MM.1S (cell line): ENCODE measurements around the gene GAK.

Experiments
- EZH2 ChIP-seq: fragments of 300-600 bp; sonication (generic); optimal IDR thresholded peaks from 2 replicates; pipeline ENCODE3; 2017; ENCODE audit warnings: low read depth, mild to moderate bottlenecking, antibody characterized with exemption, low read length, mixed read lengths
- EZH2phosphoT487 ChIP-seq: fragments of 300-600 bp; sonication (generic); IDR thresholded peaks from 2 replicates; pipeline ENCODE4 v1.6.1; 2018; ENCODE audit warnings: antibody characterized with exemption, low read length
- TF ChIP-seq, protein P1 (sequence below): fragments of 300-600 bp; sonication (generic); IDR thresholded peaks from 2 replicates; pipeline ENCODE4 v1.5.1; 2016; ENCODE audit warnings: antibody characterized with exemption, low read length, mixed read lengths

DNA sequence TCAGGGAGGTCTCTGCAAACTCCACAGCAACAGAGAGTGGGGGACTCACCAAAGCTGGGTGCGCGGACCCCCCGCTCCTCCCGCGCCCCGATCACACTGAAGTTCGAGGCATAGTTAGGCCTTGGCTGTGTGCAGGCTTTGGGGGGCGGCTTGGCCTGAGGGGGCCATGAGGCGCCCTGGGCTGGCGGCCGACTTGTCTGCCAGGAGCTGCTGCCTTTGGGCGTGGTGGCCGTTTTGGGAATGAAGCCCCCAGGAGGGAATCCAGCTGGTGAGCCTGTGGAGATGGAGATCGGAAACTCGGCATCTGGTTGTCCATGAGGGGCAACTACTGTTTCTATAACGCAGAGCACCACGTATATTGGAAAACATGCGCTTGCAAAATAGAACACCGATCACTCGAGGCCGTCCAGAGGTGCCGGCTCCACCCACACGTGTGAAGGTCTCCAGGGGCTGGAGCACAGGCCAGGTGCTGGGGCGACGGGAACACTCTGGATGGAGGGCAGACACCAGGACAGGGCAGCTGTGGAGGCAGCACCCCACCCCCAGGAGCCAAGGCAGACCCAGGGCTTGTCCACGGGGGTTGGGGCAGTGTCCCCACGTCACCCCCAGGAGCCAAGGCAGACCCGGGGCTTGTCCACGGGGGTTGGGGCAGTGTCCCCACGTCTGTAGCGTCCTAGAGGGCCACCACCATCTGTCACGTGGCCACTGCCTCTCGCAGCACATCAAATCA is 80.2 kb downstream of the GAK start:
- TF ChIP-seq, protein P1, sequence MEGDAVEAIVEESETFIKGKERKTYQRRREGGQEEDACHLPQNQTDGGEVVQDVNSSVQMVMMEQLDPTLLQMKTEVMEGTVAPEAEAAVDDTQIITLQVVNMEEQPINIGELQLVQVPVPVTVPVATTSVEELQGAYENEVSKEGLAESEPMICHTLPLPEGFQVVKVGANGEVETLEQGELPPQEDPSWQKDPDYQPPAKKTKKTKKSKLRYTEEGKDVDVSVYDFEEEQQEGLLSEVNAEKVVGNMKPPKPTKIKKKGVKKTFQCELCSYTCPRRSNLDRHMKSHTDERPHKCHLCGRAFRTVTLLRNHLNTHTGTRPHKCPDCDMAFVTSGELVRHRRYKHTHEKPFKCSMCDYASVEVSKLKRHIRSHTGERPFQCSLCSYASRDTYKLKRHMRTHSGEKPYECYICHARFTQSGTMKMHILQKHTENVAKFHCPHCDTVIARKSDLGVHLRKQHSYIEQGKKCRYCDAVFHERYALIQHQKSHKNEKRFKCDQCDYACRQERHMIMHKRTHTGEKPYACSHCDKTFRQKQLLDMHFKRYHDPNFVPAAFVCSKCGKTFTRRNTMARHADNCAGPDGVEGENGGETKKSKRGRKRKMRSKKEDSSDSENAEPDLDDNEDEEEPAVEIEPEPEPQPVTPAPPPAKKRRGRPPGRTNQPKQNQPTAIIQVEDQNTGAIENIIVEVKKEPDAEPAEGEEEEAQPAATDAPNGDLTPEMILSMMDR, result no peak
- TF ChIP-seq EZH2 (no peak), EZH2phosphoT487 (no peak)
